SU-DHL-6 (cell line): ENCODE data around the gene HECTD2.

Experiments used
- H2AFZ ChIP-seq: fragments of 200-600 bp; sonication (generic); 2 replicates; pipeline ENCODE4 v1.6.1; 2014; ENCODE audit warnings: low read depth, mild to moderate bottlenecking, moderate library complexity, mixed read lengths, antibody characterized with exemption, low read length; ENCODE audit not compliant: severe bottlenecking
- H3F3A ChIP-seq: fragments of 200-600 bp; shearing (Covaris generic); 2 replicates; pipeline ENCODE4 v1.6.0; 2016; ENCODE audit warnings: antibody characterized with exemption, mild to moderate bottlenecking; ENCODE audit not compliant: insufficient read depth
- H3K27ac ChIP-seq: fragments of 200-600 bp; sonication (generic); 2 replicates; pipeline ENCODE4 v1.5.1; 2016; ENCODE audit warnings: low read depth, mild to moderate bottlenecking, low read length, moderate library complexity, mixed read lengths
- H3K27me3 ChIP-seq: fragments of 200-600 bp; sonication (generic), shearing (Covaris generic); 2 replicates; pipeline ENCODE4 v1.6.0; 2014; ENCODE audit warnings: mild to moderate bottlenecking, low read length
- H3K36me3 ChIP-seq: fragments of 200-600 bp; sonication (generic); 2 replicates; pipeline ENCODE4 v1.6.1; 2014; ENCODE audit warnings: mild to moderate bottlenecking, low read length, mixed read lengths
- H3K4me2 ChIP-seq: fragments of 300-600, 200-600 bp; shearing (Covaris generic), sonication (generic); 2 replicates; pipeline ENCODE4 v1.6.0; 2014; ENCODE audit warnings: low read length, low read depth, mild to moderate bottlenecking; ENCODE audit not compliant: poor library complexity, severe bottlenecking
- H3K4me3 ChIP-seq: fragments of 200-600 bp; sonication (generic); 2 replicates; pipeline ENCODE4 v1.5.1; 2014; ENCODE audit warnings: antibody characterized with exemption, low read length, mild to moderate bottlenecking, mixed read lengths; ENCODE audit not compliant: insufficient read depth, poor library complexity, severe bottlenecking
- H3K79me2 ChIP-seq: fragments of 200-600 bp; sonication (generic); 2 replicates; pipeline ENCODE4 v1.6.1; 2014; ENCODE audit warnings: mild to moderate bottlenecking, low read length, moderate library complexity; ENCODE audit not compliant: insufficient read depth
- H3K9ac ChIP-seq: fragments of 200-600 bp; sonication (generic); 2 replicates; pipeline ENCODE4 v1.7.0; 2014; ENCODE audit warnings: mild to moderate bottlenecking, low read length
- H3K9me2 ChIP-seq: fragments of 200-600 bp; sonication (generic); replicated peaks from 2 replicates; pipeline ENCODE4 v1.6.1; 2014; ENCODE audit warnings: low read length; ENCODE audit not compliant: insufficient read depth
- H3K9me3 ChIP-seq: fragments of 200-600 bp; sonication (generic); 2 replicates; pipeline ENCODE4 v1.6.1; 2014; ENCODE audit warnings: low read length, mixed read lengths; ENCODE audit not compliant: insufficient read depth
- H4K20me1 ChIP-seq: fragments of 200-600 bp; sonication (generic); 2 replicates; pipeline ENCODE4 v1.6.1; 2014; ENCODE audit warnings: low read depth, mild to moderate bottlenecking, antibody characterized with exemption, low read length, moderate library complexity, mixed read lengths
- EZH2phosphoT487 ChIP-seq: fragments of 200-600 bp; sonication (generic), shearing (Covaris generic); conservative IDR thresholded peaks from 2 replicates; pipeline ENCODE4 v1.6.1; 2018; ENCODE audit warnings: mild to moderate bottlenecking, antibody characterized with exemption, low read length, moderate library complexity, mixed read lengths
- TF ChIP-seq, protein P1 (sequence below): fragments of 200-600 bp; sonication (generic); IDR thresholded peaks from one replicate; pipeline ENCODE4 v1.5.1; 2017; ENCODE audit warnings: antibody characterized with exemption, mild to moderate bottlenecking, low read length, moderate library complexity; ENCODE audit not compliant: insufficient read depth, poor library complexity, severe bottlenecking

Gene HECTD2

DNA sequence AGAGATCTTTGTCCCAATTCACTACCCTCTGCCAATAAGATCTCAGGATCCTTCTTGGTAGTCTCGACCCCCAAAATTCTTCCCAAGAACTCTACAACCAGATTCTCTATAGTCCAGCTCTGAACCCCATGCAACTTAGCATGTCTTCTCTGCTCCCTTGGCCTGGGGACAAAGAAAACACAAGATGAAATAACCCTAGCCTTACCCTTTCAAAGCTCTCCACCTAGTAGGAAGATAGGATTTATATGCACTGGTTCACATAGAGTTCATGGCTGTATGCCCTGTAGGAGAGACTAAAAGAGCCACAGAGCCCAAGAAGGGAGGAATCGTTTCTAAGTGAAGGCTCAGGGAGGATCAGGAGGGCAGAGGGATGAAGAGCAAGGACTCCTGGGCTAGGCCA lies 126.6 kb downstream of the HECTD2 start:
- H3K4me2 ChIP-seq = no peak overlapping the region
- no peaks in the 10 kb centered on the region for H3K27me3 ChIP-seq
- H3F3A ChIP-seq = no peaks in the 10 kb centered on the region
- no peak for TF ChIP-seq EZH2phosphoT487
- TF ChIP-seq, protein P1, sequence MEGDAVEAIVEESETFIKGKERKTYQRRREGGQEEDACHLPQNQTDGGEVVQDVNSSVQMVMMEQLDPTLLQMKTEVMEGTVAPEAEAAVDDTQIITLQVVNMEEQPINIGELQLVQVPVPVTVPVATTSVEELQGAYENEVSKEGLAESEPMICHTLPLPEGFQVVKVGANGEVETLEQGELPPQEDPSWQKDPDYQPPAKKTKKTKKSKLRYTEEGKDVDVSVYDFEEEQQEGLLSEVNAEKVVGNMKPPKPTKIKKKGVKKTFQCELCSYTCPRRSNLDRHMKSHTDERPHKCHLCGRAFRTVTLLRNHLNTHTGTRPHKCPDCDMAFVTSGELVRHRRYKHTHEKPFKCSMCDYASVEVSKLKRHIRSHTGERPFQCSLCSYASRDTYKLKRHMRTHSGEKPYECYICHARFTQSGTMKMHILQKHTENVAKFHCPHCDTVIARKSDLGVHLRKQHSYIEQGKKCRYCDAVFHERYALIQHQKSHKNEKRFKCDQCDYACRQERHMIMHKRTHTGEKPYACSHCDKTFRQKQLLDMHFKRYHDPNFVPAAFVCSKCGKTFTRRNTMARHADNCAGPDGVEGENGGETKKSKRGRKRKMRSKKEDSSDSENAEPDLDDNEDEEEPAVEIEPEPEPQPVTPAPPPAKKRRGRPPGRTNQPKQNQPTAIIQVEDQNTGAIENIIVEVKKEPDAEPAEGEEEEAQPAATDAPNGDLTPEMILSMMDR = no peak
- no peaks in the 10 kb centered on the region for H3K79me2 ChIP-seq
- H3K9ac ChIP-seq = no peak overlapping the region
- no peaks in the 10 kb centered on the region for H3K9me2 ChIP-seq
- no peaks in the 10 kb centered on the region for H3K9me3 ChIP-seq
- H4K20me1 ChIP-seq = no peaks in the 10 kb centered on the region
- no peak overlapping the region for H3K27ac ChIP-seq
- no peak overlapping the region for H2AFZ ChIP-seq
- H3K36me3 ChIP-seq = no peaks in the 10 kb centered on the region
- no peak overlapping the region for H3K4me3 ChIP-seq

DNA sequence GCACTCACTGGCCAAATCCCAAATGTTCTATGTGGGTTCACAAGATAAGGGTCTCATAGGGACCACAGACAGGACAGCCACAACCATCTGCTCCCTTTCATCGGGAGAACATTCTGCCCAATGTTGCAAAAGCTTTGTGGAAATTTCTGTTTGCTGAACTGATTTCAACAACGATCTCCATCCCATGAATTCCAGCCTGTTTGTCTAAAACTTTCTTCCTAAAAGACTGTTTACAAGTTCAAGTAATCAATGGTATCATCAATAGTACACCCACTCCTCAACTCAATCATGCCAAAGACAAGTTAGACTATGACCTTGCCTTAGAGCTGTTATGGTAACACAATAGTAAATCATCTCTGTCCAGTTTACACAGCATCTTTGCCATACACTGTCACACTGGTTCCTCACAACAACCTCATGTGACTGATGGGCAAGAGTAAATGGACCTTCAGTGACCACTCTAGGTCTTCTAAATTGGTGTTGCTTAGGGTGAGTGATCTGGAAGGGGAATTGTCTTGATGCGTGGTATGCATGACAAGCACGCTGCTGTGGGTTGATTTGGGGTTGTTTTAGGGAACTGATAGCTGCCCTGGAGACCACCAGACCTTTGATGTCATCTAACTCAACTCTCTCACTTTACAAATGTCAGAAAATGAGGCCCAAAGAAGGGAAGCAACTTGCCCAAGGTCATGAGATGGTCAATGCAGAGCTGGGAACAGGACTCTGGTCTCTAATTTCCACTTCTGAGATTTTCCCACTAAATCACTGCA lies 127.7 kb downstream of the HECTD2 start:
- no peak overlapping the region for H3K9ac ChIP-seq
- H3K9me2 ChIP-seq = no peaks in the 10 kb centered on the region
- H3K79me2 ChIP-seq = no peaks in the 10 kb centered on the region
- H4K20me1 ChIP-seq = no peaks in the 10 kb centered on the region
- H3K27me3 ChIP-seq = no peaks in the 10 kb centered on the region
- H3K36me3 ChIP-seq = no peaks in the 10 kb centered on the region
- H3F3A ChIP-seq = no peaks in the 10 kb centered on the region
- H3K4me2 ChIP-seq = no peak overlapping the region
- no peak overlapping the region for H3K4me3 ChIP-seq
- H2AFZ ChIP-seq = no peak overlapping the region
- no peaks in the 10 kb centered on the region for H3K9me3 ChIP-seq
- no peak overlapping the region for H3K27ac ChIP-seq
- TF ChIP-seq EZH2phosphoT487 = no peak
- TF ChIP-seq, protein P1 = no peak

DNA sequence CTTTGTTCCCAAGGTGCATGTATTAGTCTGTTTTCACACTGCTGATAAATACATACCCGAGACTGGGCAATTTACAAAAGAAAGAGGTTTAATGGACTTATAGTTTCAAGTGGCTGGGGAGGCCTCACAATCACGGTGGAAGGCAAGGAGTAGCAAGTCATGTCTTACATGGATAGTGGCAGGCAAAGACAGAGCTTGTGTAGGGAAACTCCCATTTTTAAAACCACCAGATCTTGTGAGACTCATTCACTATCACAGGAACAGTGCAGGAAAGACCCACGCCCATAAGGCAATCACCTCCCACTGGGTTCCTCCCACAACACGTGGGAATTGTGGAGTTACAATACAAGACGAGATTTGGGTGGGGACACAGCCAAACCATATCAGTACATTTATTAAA lies 129.8 kb downstream of the HECTD2 start:
- no peak overlapping the region for H3K9ac ChIP-seq
- no peaks in the 10 kb centered on the region for H3K27me3 ChIP-seq
- no peaks in the 10 kb centered on the region for H3K9me2 ChIP-seq
- H3K4me2 ChIP-seq = no peak overlapping the region
- no peak overlapping the region for H3K27ac ChIP-seq
- no peaks in the 10 kb centered on the region for H3K36me3 ChIP-seq
- H2AFZ ChIP-seq = no peak overlapping the region
- H4K20me1 ChIP-seq = no peaks in the 10 kb centered on the region
- no peak for TF ChIP-seq EZH2phosphoT487
- TF ChIP-seq, protein P1 = no peak
- no peaks in the 10 kb centered on the region for H3K9me3 ChIP-seq
- H3K79me2 ChIP-seq = no peaks in the 10 kb centered on the region
- no peak overlapping the region for H3K4me3 ChIP-seq
- no peaks in the 10 kb centered on the region for H3F3A ChIP-seq
